ENCODE measurements around the gene IL23R.

The IL23R gene

DNA sequence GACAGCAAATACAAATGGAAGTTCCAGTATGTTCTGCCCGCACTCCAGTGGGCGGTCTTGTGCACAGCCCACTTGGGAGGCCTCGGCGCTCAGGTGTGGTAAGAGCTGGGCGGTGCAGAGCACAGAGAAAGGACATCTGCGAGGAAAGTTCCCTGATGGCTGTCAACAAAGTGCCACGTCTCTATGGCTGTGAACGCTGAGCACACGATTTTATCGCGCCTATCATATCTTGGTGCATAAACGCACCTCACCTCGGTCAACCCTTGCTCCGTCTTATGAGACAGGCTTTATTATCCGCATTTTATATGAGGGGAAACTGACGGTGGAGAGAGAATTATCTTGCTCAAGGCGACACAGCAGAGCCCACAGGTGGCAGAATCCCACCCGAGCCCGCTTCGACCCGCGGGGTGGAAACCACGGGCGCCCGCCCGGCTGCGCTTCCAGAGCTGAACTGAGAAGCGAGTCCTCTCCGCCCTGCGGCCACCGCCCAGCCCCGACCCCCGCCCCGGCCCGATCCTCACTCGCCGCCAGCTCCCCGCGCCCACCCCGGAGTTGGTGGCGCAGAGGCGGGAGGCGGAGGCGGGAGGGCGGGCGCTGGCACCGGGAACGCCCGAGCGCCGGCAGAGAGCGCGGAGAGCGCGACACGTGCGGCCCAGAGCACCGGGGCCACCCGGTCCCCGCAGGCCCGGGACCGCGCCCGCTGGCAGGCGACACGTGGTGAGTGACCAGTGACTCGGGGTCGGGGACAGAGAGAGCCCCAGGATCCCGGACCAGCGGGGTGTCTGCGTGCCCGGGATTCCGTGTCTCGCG, 141.2 kb downstream of the IL23R start, which contains the start of gene IL12RB2:
TSS of gene IL12RB2 (plus strand) at position 623 of the 810 bp plus-strand sequence. CDS start 12,496 bp downstream, outside the sequence.
- DNase-seq (ENCODE audit: low read depth), result no peak

DNA sequence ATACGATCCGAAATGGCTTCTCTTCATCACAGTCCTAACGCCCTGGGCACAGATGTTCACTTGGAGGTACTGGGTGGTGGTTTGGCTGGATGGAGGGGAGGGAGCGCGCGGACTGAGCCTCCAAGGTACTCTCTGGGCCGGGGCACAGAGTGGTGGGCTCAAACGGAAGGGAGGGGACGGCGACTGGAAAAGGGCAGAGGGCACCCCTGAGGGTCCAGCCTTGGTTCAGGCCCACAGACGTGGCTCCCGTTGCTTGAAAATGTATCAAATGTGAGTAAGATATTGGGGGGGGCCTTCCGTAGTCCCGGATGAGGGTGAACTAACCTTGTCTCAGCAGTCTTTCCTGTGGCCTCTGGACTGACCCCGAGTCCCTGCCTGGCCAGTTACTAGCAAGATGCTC, 141.9 kb downstream of the IL23R start:
- no peak for DNase-seq (ENCODE audit: low read depth)

All from GM04503 (cell line).